ENCODE data around the gene NCAPD2. TPM values are rescaled to one million over a fixed set of nuclear protein-coding genes. Genes with fewer than 3 reads are reported as not detected.
A peak's percentile ranks its signal among the peaks of the same experiment; 100 is the strongest.

The NCAPD2 gene
- total RNA-seq, 2 donors from 2014 or later = 90.3 to 150 TPM

GRCh38 chr12:6524648-6525047 lies 30.7 kb downstream of the NCAPD2 start:
- peaks cover 94% of the 10 kb centered on the region for H3K36me3 Mint-ChIP-seq (ENCODE audit: low read depth)

GRCh38 chr12:6526201-6526600 lies 32.3 kb downstream of the NCAPD2 start:
- TF ChIP-seq CTCF (conservative IDR thresholded peaks at IDR 0.05) = no peak
- no peak overlapping the region for H3K27ac ChIP-seq (ENCODE audit: low read depth, low read length)
- no peak overlapping the region for H3K4me3 ChIP-seq (ENCODE audit: low read length)
- Mint-ChIP-seq H3K36me3 (ENCODE audit: low read depth) (peaks cover 98% of the 10 kb centered on the region), H3K9me3 (no peaks in the 10 kb centered on the region), H3K4me1 (no peaks in the 10 kb centered on the region), H3K27me3 (ENCODE audit: insufficient read depth) (no peaks in the 10 kb centered on the region), H3K27ac (no peak overlapping the region), H3K4me3 (no peak overlapping the region)
- no peaks in the 10 kb centered on the region for H3K4me1 ChIP-seq (ENCODE audit: control insufficient read depth, insufficient read depth, low read length)
- H3K27me3 ChIP-seq (ENCODE audit: control insufficient read depth, insufficient read depth, low read length, poor library complexity, severe bottlenecking) = no peaks in the 10 kb centered on the region
- no peak for DNase-seq
- 97 to 98% methylated on average over 7 of the region's 7 CpGs for WGBS, 2 experiments (ENCODE audit: insufficient coverage in 1 of 2, insufficient read length in 1 of 2)
- peaks cover 97% of the 10 kb centered on the region for H3K36me3 ChIP-seq (ENCODE audit: control insufficient read depth, insufficient read depth, low read length)
- no peak overlapping the region for H3K9ac ChIP-seq (ENCODE audit: extremely low read depth, low read length, poor library complexity, severe bottlenecking)
- no peaks in the 10 kb centered on the region for H3K9me3 ChIP-seq (ENCODE audit: control insufficient read depth, low read length)

More at GRCh38 chr12:6524648-6525047, 30.7 kb downstream of the NCAPD2 start:
- no peak for DNase-seq
- H3K4me3 ChIP-seq (ENCODE audit: low read length) = no peak overlapping the region
- no peaks in the 10 kb centered on the region for H3K4me1 ChIP-seq (ENCODE audit: control insufficient read depth, insufficient read depth, low read length)
- Mint-ChIP-seq H3K27ac (peak overlapping the region; percentile 53), H3K4me1 (no peaks in the 10 kb centered on the region), H3K9me3 (no peaks in the 10 kb centered on the region), H3K27me3 (ENCODE audit: insufficient read depth) (no peaks in the 10 kb centered on the region), H3K4me3 (no peak overlapping the region)
- H3K9me3 ChIP-seq (ENCODE audit: control insufficient read depth, low read length) = no peaks in the 10 kb centered on the region
- WGBS, 2 experiments (ENCODE audit: insufficient coverage in 1 of 2, insufficient read length in 1 of 2) = 71 to 95% methylated on average over 1 to 5 of the region's 5 CpGs
- H3K27me3 ChIP-seq (ENCODE audit: control insufficient read depth, insufficient read depth, low read length, poor library complexity, severe bottlenecking) = no peaks in the 10 kb centered on the region
- H3K27ac ChIP-seq (ENCODE audit: low read depth, low read length) = no peak overlapping the region
- no peak overlapping the region for H3K9ac ChIP-seq (ENCODE audit: extremely low read depth, low read length, poor library complexity, severe bottlenecking)
- no peak for TF ChIP-seq CTCF (conservative IDR thresholded peaks at IDR 0.05)
- peaks cover 93% of the 10 kb centered on the region for H3K36me3 ChIP-seq (ENCODE audit: control insufficient read depth, insufficient read depth, low read length)

- H3K9me3 ChIP-seq (ENCODE audit: control insufficient read depth, low read length) = no peaks in the 10 kb centered on the region
- no peak overlapping the region for H3K27ac Mint-ChIP-seq
- H3K9ac ChIP-seq (ENCODE audit: extremely low read depth, low read length, poor library complexity, severe bottlenecking) = no peak overlapping the region
- no peaks in the 10 kb centered on the region for H3K27me3 ChIP-seq (ENCODE audit: control insufficient read depth, insufficient read depth, low read length, poor library complexity, severe bottlenecking)
- H3K27me3 Mint-ChIP-seq (ENCODE audit: insufficient read depth) = no peaks in the 10 kb centered on the region
- no peak for DNase-seq
- no peak overlapping the region for H3K4me3 Mint-ChIP-seq
- H3K9me3 Mint-ChIP-seq = no peaks in the 10 kb centered on the region
- no peak overlapping the region for H3K4me3 ChIP-seq (ENCODE audit: low read length)
- no peak overlapping the region for H3K27ac ChIP-seq (ENCODE audit: low read depth, low read length)
- no peaks in the 10 kb centered on the region for H3K4me1 ChIP-seq (ENCODE audit: control insufficient read depth, insufficient read depth, low read length)
- WGBS, 2 experiments (ENCODE audit: insufficient coverage in 1 of 2, insufficient read length in 1 of 2) = 93 to 98% methylated on average over 12 to 19 of the region's 19 CpGs
- TF ChIP-seq CTCF (conservative IDR thresholded peaks at IDR 0.05) = no peak
- H3K36me3 ChIP-seq (ENCODE audit: control insufficient read depth, insufficient read depth, low read length) = peaks cover 96% of the 10 kb centered on the region
- peaks cover 3% of the 10 kb centered on the region for H3K4me1 Mint-ChIP-seq
- peaks cover 95% of the 10 kb centered on the region for H3K36me3 Mint-ChIP-seq (ENCODE audit: low read depth)
Measured at GRCh38 chr12:6526766-6527525, 33.0 kb downstream of the NCAPD2 start.
